GM23338 (cell line): ENCODE measurements around the gene ZNF318. TPM values are rescaled to one million over a fixed set of nuclear protein-coding genes. Genes with fewer than 3 reads are reported as not detected.

Experiments used
- ATAC-seq: fragments of 200-7000 bp; cut with Tn5 transposase; 3 replicates; pipeline ENCODE4 v1.9.1; 2020
- DNase-seq: peaks from one replicate; pipeline ENCODE4 v3.0.0-alpha.2; 2015; ENCODE audit warnings: low spot score
- H2AFZ ChIP-seq: fragments of 200-600 bp; sonication (generic); 2 replicates; pipeline ENCODE4 v1.8.0; 2016; ENCODE audit warnings: antibody characterized with exemption, mild to moderate bottlenecking, moderate library complexity
- H3F3A ChIP-seq: fragments of 200-600 bp; sonication (generic); replicated peaks from 2 replicates; pipeline ENCODE4 v1.8.0; 2017; ENCODE audit warnings: antibody characterized with exemption, mixed run types, low read depth
- H3K27ac ChIP-seq: fragments of 200-600 bp; sonication (generic); 2 replicates; pipeline ENCODE4 v1.6.1; 2016; ENCODE audit warnings: low read depth
- H3K27me3 ChIP-seq: fragments of 200-600 bp; sonication (generic); 2 replicates; pipeline ENCODE4 v1.8.0; 2016; ENCODE audit warnings: mild to moderate bottlenecking, mixed run types, moderate library complexity; ENCODE audit not compliant: insufficient read depth
- H3K36me3 ChIP-seq: fragments of 200-600 bp; sonication (generic); 2 replicates; pipeline ENCODE4 v1.8.0; 2016; ENCODE audit warnings: mild to moderate bottlenecking; ENCODE audit not compliant: insufficient read depth
- H3K4me1 ChIP-seq: fragments of 200-600 bp; sonication (generic); 2 replicates; pipeline ENCODE4 v1.8.0; 2016; ENCODE audit warnings: mild to moderate bottlenecking, moderate library complexity; ENCODE audit not compliant: insufficient read depth
- H3K4me2 ChIP-seq: fragments of 200-600 bp; sonication (generic); 2 replicates; pipeline ENCODE4 v1.7.1; 2017; ENCODE audit warnings: mixed run types
- H3K4me3 ChIP-seq: fragments of 200-600 bp; sonication (generic); 2 replicates; pipeline ENCODE4 v1.6.1; 2016; ENCODE audit warnings: mixed run types
- H3K79me2 ChIP-seq: fragments of 200-600 bp; sonication (generic); replicated peaks from 2 replicates; pipeline ENCODE4 v1.8.0; 2017; ENCODE audit warnings: mild to moderate bottlenecking; ENCODE audit not compliant: insufficient read depth
- H3K9me2 ChIP-seq: fragments of 200-600 bp; sonication (generic); 2 replicates; pipeline ENCODE4 v1.8.0; 2017; ENCODE audit not compliant: insufficient read depth
- H4K20me1 ChIP-seq: fragments of 200-600 bp; sonication (generic); replicated peaks from 2 replicates; pipeline ENCODE4 v1.8.0; 2017; ENCODE audit warnings: mild to moderate bottlenecking; ENCODE audit not compliant: insufficient read depth
- H3K27ac Mint-ChIP-seq: 2 replicates; pipeline ENCODE4 v1.8.0; 2020; ENCODE audit warnings: inconsistent platforms, mild to moderate bottlenecking, moderate library complexity, mixed read lengths
- H3K27me3 Mint-ChIP-seq: 3 replicates; pipeline ENCODE4 v1.8.0; 2022; ENCODE audit warnings: low read depth, mild to moderate bottlenecking, moderate library complexity, mixed read lengths, inconsistent platforms; ENCODE audit not compliant: insufficient read depth, poor library complexity
- H3K36me3 Mint-ChIP-seq: 3 replicates; pipeline ENCODE4 v1.8.0; 2021; ENCODE audit warnings: low read depth, mild to moderate bottlenecking, inconsistent platforms, moderate library complexity, mixed read lengths
- H3K4me1 Mint-ChIP-seq: 3 replicates; pipeline ENCODE4 v1.8.0; 2020; ENCODE audit warnings: mild to moderate bottlenecking, inconsistent platforms, mixed read lengths
- H3K4me3 Mint-ChIP-seq: 3 replicates; pipeline ENCODE4 v1.8.0; 2021; ENCODE audit warnings: moderate library complexity, mild to moderate bottlenecking, inconsistent platforms, mixed read lengths
- H3K9me3 Mint-ChIP-seq: 3 replicates; pipeline ENCODE4 v1.8.0; 2020; ENCODE audit warnings: moderate library complexity, mild to moderate bottlenecking, inconsistent platforms, mixed read lengths
- CREB1 ChIP-seq: fragments of 250-450 bp; sonication (Bioruptor Pico); IDR thresholded peaks from 2 replicates; pipeline ENCODE4 v1.5.0; 2020; ENCODE audit warnings: low read depth, mild to moderate bottlenecking, moderate library complexity
- EZH2 ChIP-seq: fragments of 200-600 bp; sonication (generic); IDR thresholded peaks from one replicate; pipeline ENCODE4 v1.8.0; 2017; ENCODE audit warnings: antibody characterized with exemption, mild to moderate bottlenecking, low read depth; ENCODE audit not compliant: unreplicated experiment
- EZH2phosphoT487 ChIP-seq: fragments of 200-600 bp; sonication (generic); IDR thresholded peaks from one replicate; pipeline ENCODE4 v1.8.1; 2018; ENCODE audit warnings: antibody characterized with exemption; ENCODE audit not compliant: unreplicated experiment
- JUNB ChIP-seq: IDR thresholded peaks from one replicate; pipeline ENCODE4 v1.6.1; 2016; ENCODE audit warnings: antibody characterized with exemption; ENCODE audit not compliant: unreplicated experiment
- POLR2AphosphoS5 ChIP-seq: IDR thresholded peaks from 2 replicates; pipeline ENCODE4 v1.6.1; 2016; ENCODE audit warnings: antibody characterized with exemption, low read depth
- STAT1 ChIP-seq: IDR thresholded peaks from one replicate; pipeline ENCODE4 v1.6.1; 2016; ENCODE audit warnings: antibody characterized with exemption; ENCODE audit not compliant: unreplicated experiment
- ZNF114 ChIP-seq: fragments of 250-450 bp; sonication (Bioruptor Pico); IDR thresholded peaks from 2 replicates; pipeline ENCODE4 v1.5.0; 2020; ENCODE audit warnings: mild to moderate bottlenecking, moderate library complexity
- ZNF331 ChIP-seq: fragments of 250-450 bp; sonication (Bioruptor Pico); IDR thresholded peaks from 2 replicates; pipeline ENCODE4 v1.5.0; 2020; ENCODE audit warnings: low read depth, mild to moderate bottlenecking, moderate library complexity
- polyA plus RNA-seq: library from polyadenylated mRNA; unstranded; fragments of >200 nt; fragmentation: Nextera tagmentation; extraction: Ambion mirVana; gene quantifications from 2 replicates; pipeline ENCODE4 v1.2.1, GENCODE V29; 2016
- total RNA-seq: library from RNA; depleted of rRNA; stranded (reverse); fragments of >200 nt; shearing (Covaris generic); gene quantifications from 2 replicates; pipeline ENCODE4 v1.2.3, GENCODE V29; 2014
- TF ChIP-seq, protein P1 (sequence below): IDR thresholded peaks from one replicate; pipeline ENCODE4 v1.6.1; 2018; ENCODE audit warnings: antibody characterized with exemption; ENCODE audit not compliant: unreplicated experiment
- TF ChIP-seq, protein P2 (sequence below): fragments of 250-450 bp; sonication (Bioruptor Pico); IDR thresholded peaks from 2 replicates; pipeline ENCODE4 v1.5.0; 2020; ENCODE audit warnings: mild to moderate bottlenecking, moderate library complexity
- TF ChIP-seq, protein P3 (sequence below): IDR thresholded peaks from 2 replicates; pipeline ENCODE4 v1.6.1; 2016; ENCODE audit warnings: antibody characterized with exemption

ZNF318 gene
- total and polyA plus RNA-seq, 2 experiments from 2014 or later: 8.7 to 19.5 TPM

DNA sequence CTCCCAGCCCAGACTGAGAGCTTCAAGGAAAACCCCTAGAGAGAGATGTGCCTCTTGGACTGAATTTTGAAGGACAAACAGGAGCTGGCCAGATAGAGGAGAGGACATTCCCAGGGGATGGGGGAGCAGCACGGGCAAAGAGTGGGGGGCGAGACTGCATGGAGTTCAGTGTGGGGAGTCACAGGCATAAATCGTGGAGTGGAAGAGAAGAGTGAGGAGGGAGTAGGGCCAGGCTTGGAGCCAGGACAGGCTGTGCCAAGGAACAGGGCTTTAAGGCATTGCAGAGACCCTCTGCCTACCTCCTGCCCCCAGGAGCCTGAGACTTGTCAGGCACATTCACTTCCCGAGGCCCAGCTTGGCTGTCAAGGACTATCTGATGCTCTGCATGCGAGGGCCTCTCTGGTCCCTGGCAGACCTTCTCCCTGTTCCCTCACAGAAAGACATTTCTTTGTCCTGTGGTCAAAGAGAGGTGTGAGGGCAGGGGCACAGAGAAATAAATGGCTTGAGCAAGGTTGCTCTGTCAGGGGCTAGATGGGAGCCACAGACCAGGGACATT, 76.6 kb downstream of the ZNF318 start:
- Histone ChIP-seq H3K4me2 (no peak overlapping the region), H3F3A (no peaks in the 10 kb centered on the region), H3K9me2 (peaks cover 8% of the 10 kb centered on the region; the same call in 1 of the 2 replicates), H4K20me1 (no peaks in the 10 kb centered on the region), H3K4me1 (no peaks in the 10 kb centered on the region), H3K4me3 (no peak overlapping the region), H3K79me2 (no peaks in the 10 kb centered on the region), H3K27ac (no peak overlapping the region), H3K36me3 (no peaks in the 10 kb centered on the region), H3K27me3 (no peaks in the 10 kb centered on the region), H2AFZ (no peak overlapping the region)
- Mint-ChIP-seq H3K4me3 (no peak overlapping the region), H3K27ac (no peak overlapping the region), H3K9me3 (no peaks in the 10 kb centered on the region), H3K4me1 (peaks cover 3% of the 10 kb centered on the region), H3K27me3 (peaks cover 7% of the 10 kb centered on the region), H3K36me3 (no peaks in the 10 kb centered on the region)
- TF ChIP-seq EZH2 (no peak), ZNF114 (CRISPR knock-in tag) (no peak), JUNB (no peak), POLR2AphosphoS5 (no peak), STAT1 (no peak), CREB1 (CRISPR knock-in tag) (no peak), ZNF331 (no peak)
- TF ChIP-seq, protein P1, sequence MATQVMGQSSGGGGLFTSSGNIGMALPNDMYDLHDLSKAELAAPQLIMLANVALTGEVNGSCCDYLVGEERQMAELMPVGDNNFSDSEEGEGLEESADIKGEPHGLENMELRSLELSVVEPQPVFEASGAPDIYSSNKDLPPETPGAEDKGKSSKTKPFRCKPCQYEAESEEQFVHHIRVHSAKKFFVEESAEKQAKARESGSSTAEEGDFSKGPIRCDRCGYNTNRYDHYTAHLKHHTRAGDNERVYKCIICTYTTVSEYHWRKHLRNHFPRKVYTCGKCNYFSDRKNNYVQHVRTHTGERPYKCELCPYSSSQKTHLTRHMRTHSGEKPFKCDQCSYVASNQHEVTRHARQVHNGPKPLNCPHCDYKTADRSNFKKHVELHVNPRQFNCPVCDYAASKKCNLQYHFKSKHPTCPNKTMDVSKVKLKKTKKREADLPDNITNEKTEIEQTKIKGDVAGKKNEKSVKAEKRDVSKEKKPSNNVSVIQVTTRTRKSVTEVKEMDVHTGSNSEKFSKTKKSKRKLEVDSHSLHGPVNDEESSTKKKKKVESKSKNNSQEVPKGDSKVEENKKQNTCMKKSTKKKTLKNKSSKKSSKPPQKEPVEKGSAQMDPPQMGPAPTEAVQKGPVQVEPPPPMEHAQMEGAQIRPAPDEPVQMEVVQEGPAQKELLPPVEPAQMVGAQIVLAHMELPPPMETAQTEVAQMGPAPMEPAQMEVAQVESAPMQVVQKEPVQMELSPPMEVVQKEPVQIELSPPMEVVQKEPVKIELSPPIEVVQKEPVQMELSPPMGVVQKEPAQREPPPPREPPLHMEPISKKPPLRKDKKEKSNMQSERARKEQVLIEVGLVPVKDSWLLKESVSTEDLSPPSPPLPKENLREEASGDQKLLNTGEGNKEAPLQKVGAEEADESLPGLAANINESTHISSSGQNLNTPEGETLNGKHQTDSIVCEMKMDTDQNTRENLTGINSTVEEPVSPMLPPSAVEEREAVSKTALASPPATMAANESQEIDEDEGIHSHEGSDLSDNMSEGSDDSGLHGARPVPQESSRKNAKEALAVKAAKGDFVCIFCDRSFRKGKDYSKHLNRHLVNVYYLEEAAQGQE: no peak
- DNase-seq: no peak
- no peak for ATAC-seq

DNA sequence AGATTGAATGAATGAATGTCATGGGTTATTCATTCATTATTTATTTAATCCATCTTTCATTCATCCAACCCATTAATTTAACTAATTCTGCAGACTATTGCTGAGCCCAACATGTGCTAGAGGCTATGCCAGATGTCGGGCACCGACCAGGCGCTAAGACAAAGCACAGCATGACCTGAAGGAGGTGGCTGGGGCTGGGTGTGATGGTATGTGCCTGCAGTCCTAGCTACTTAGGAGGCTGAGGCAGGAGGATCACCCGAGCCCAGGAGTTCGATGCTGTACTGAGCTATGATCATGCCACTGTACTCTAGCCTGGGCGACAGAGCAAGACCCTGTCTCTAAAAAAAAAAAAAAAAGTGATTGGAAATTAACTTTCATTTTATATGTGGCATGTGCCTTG, 77.1 kb downstream of the ZNF318 start:
- ATAC-seq: no peak
- TF ChIP-seq ZNF331: no peak
- TF ChIP-seq, protein P2, sequence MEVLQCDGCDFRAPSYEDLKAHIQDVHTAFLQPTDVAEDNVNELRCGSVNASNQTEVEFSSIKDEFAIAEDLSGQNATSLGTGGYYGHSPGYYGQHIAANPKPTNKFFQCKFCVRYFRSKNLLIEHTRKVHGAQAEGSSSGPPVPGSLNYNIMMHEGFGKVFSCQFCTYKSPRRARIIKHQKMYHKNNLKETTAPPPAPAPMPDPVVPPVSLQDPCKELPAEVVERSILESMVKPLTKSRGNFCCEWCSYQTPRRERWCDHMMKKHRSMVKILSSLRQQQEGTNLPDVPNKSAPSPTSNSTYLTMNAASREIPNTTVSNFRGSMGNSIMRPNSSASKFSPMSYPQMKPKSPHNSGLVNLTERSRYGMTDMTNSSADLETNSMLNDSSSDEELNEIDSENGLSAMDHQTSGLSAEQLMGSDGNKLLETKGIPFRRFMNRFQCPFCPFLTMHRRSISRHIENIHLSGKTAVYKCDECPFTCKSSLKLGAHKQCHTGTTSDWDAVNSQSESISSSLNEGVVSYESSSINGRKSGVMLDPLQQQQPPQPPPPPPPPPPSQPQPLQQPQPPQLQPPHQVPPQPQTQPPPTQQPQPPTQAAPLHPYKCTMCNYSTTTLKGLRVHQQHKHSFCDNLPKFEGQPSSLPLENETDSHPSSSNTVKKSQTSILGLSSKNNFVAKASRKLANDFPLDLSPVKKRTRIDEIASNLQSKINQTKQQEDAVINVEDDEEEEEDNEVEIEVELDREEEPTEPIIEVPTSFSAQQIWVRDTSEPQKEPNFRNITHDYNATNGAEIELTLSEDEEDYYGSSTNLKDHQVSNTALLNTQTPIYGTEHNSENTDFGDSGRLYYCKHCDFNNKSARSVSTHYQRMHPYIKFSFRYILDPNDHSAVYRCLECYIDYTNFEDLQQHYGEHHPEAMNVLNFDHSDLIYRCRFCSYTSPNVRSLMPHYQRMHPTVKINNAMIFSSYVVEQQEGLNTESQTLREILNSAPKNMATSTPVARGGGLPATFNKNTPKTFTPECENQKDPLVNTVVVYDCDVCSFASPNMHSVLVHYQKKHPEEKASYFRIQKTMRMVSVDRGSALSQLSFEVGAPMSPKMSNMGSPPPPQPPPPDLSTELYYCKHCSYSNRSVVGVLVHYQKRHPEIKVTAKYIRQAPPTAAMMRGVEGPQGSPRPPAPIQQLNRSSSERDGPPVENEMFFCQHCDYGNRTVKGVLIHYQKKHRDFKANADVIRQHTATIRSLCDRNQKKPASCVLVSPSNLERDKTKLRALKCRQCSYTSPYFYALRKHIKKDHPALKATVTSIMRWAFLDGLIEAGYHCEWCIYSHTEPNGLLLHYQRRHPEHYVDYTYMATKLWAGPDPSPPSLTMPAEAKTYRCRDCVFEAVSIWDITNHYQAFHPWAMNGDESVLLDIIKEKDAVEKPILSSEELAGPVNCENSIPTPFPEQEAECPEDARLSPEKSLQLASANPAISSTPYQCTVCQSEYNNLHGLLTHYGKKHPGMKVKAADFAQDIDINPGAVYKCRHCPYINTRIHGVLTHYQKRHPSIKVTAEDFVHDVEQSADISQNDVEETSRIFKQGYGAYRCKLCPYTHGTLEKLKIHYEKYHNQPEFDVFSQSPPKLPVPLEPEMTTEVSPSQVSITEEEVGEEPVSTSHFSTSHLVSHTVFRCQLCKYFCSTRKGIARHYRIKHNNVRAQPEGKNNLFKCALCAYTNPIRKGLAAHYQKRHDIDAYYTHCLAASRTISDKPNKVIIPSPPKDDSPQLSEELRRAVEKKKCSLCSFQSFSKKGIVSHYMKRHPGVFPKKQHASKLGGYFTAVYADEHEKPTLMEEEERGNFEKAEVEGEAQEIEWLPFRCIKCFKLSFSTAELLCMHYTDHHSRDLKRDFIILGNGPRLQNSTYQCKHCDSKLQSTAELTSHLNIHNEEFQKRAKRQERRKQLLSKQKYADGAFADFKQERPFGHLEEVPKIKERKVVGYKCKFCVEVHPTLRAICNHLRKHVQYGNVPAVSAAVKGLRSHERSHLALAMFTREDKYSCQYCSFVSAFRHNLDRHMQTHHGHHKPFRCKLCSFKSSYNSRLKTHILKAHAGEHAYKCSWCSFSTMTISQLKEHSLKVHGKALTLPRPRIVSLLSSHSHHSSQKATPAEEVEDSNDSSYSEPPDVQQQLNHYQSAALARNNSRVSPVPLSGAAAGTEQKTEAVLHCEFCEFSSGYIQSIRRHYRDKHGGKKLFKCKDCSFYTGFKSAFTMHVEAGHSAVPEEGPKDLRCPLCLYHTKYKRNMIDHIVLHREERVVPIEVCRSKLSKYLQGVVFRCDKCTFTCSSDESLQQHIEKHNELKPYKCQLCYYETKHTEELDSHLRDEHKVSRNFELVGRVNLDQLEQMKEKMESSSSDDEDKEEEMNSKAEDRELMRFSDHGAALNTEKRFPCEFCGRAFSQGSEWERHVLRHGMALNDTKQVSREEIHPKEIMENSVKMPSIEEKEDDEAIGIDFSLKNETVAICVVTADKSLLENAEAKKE (CRISPR knock-in tag): no peak
- TF ChIP-seq ZNF114 (CRISPR knock-in tag): no peak
- TF ChIP-seq EZH2phosphoT487: no peak
- TF ChIP-seq, protein P3, sequence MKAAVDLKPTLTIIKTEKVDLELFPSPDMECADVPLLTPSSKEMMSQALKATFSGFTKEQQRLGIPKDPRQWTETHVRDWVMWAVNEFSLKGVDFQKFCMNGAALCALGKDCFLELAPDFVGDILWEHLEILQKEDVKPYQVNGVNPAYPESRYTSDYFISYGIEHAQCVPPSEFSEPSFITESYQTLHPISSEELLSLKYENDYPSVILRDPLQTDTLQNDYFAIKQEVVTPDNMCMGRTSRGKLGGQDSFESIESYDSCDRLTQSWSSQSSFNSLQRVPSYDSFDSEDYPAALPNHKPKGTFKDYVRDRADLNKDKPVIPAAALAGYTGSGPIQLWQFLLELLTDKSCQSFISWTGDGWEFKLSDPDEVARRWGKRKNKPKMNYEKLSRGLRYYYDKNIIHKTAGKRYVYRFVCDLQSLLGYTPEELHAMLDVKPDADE: no peak

More for the DNA sequence above, 77.1 kb downstream of the ZNF318 start:
- H3K27ac Mint-ChIP-seq: no peak overlapping the region
- Histone ChIP-seq H3K4me2 (no peak overlapping the region), H3K4me3 (no peak overlapping the region), H3K79me2 (no peaks in the 10 kb centered on the region), H3K4me1 (no peaks in the 10 kb centered on the region), H3K27me3 (no peaks in the 10 kb centered on the region), H3F3A (no peaks in the 10 kb centered on the region), H3K9me2 (peaks cover 8% of the 10 kb centered on the region; the same call in 1 of the 2 replicates), H4K20me1 (no peaks in the 10 kb centered on the region), H2AFZ (no peak overlapping the region), H3K36me3 (no peaks in the 10 kb centered on the region), H3K27ac (no peak overlapping the region)
- DNase-seq: no peak
- no peaks in the 10 kb centered on the region for H3K36me3 Mint-ChIP-seq
- no peaks in the 10 kb centered on the region for H3K9me3 Mint-ChIP-seq
- peaks cover 7% of the 10 kb centered on the region for H3K4me1 Mint-ChIP-seq
- H3K27me3 Mint-ChIP-seq: peaks cover 7% of the 10 kb centered on the region
- no peak overlapping the region for H3K4me3 Mint-ChIP-seq
